ENCODE results near the gene UQCR11. TPM values are rescaled to one million over a fixed set of nuclear protein-coding genes. Genes with fewer than 3 reads are reported as not detected.

Gene UQCR11
- polyA plus RNA-seq, 3 donors, result 55.6 to 731 (median 659) TPM

DNA sequence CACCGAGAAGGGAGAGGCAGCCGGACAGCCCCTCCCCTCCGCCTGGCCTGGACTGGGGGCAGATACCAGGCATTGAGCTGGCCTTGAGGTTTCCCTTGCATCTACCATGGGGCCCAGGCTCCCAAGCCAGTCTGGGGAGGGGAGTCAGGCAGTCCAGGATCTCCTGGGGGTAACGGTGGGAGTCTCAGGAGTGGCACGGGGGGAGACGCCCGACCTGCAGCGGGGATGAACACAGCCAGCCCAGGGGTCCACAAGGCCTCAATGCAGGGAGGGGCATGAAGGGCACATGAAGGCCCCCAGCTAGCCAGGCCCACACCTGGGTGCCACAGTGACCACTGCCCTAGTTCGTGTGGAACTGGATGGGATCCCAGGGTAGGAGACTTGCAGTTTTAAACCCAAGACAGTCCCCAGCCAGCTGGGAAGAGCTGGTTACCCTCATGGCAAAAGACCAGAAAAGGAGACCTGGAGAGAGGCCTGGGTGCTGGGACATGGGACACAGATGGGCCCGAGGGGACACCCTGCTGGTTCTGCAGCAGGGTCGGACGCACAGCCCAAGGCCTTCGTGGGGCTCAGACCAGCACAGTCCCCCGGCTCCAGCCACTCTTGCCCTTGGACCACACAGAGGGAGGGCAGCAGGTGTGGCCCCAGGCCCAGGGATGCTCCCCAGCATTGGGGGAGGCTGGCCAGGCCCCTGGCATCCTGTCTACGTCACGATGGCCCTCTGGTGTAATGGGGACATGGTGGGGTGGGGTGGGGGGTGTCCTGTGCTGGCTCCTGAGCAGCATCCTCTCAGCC lies 4.6 kb upstream of the UQCR11 start:
- Mint-ChIP-seq H3K9me3 (no peaks in the 10 kb centered on the region), H3K27me3 (ENCODE audit: low read depth in 3 of 3) (peaks cover 3 to 15% (median 7%) of the 10 kb centered on the region in 3 donors), H3K36me3 (peaks cover 27 to 49% of the 10 kb centered on the region in 2 donors), H3K4me1 (peaks cover 30% of the 10 kb centered on the region), H3K27ac (peak overlapping the region in 1 of 7 donors; percentile 61), H3K4me3 (no peak overlapping the region)
- Histone ChIP-seq H3K36me3 (replicated peaks in 1 of 2; ENCODE audit: control insufficient read depth in 1 of 2, insufficient read depth in 2 of 2, low read length in 2 of 2) (peaks cover 34 to 43% of the 10 kb centered on the region in 2 donors), H3K4me3 (replicated peaks in 1 of 3; ENCODE audit: low read depth in 2 of 3, low read length in 3 of 3) (no peak overlapping the region), H3K27me3 (ENCODE audit: control insufficient read depth in 2 of 2, insufficient read depth in 2 of 2, low read length in 2 of 2) (peaks cover 0 to 6% of the 10 kb centered on the region in 2 donors), H3K27ac (ENCODE audit: low read depth in 1 of 2, low read length in 2 of 2) (no peak overlapping the region), H3K79me2 (ENCODE audit: insufficient read depth, low read length) (peaks cover 4% of the 10 kb centered on the region), H4K20me1 (ENCODE audit: insufficient read depth, low read length) (peaks cover 2% of the 10 kb centered on the region), H3K9ac (ENCODE audit: insufficient read depth, low read length, poor library complexity, severe bottlenecking) (no peak overlapping the region), H3K4me2 (replicated peaks; ENCODE audit: extremely low read depth, low read length, poor library complexity, severe bottlenecking) (no peak overlapping the region), H2AFZ (ENCODE audit: insufficient read depth, low read depth, low read length, poor library complexity, severe bottlenecking) (no peak overlapping the region), H3K9me3 (replicated peaks in 1 of 2; ENCODE audit: control insufficient read depth in 1 of 2, insufficient read depth in 1 of 2, low read length in 2 of 2) (no peaks in the 10 kb centered on the region), H3K4me1 (ENCODE audit: control insufficient read depth in 1 of 2, insufficient read depth in 2 of 2, low read length in 2 of 2) (peaks cover 28 to 33% of the 10 kb centered on the region in 2 donors)
- TF ChIP-seq CTCF (IDR thresholded peaks at IDR 0.05), result no peak
- 95% methylated on average over 13 of the region's 16 CpGs for WGBS (ENCODE audit: insufficient coverage)
- intact Hi-C loops (cut with micrococcal nuclease), result no loop called here
- no peak for DNase-seq

DNA sequence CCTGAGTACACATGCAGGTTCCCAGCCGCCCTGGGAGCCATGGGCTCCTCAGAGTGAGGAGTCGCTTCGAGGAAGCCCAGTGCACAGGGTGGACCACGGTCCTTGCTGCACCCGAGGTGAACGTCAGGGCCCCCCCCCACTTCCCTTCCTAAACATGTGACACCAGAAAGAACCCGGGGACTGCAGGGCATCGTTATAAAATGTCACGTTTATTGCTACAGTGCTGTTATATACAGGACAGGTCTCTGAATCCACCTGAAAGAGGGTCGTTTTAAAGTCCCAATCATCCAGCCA lies 3.8 kb upstream of the UQCR11 start:
- no peaks in the 10 kb centered on the region for H3K9me3 Mint-ChIP-seq
- peak; percentile 12 to 41 (median 20) for DNase-seq
- H3K36me3 Mint-ChIP-seq, result peaks cover 21 to 41% of the 10 kb centered on the region in 2 donors
- H3K4me2 ChIP-seq (replicated peaks; ENCODE audit: extremely low read depth, low read length, poor library complexity, severe bottlenecking), result peak overlapping the region; percentile 65
- H3K27me3 Mint-ChIP-seq (ENCODE audit: low read depth in 3 of 3), result peaks cover 3 to 15% (median 7%) of the 10 kb centered on the region in 3 donors
- H3K79me2 ChIP-seq (ENCODE audit: insufficient read depth, low read length), result peaks cover 12% of the 10 kb centered on the region
- no peak for TF ChIP-seq CTCF (IDR thresholded peaks at IDR 0.05)
- peaks cover 37 to 41% of the 10 kb centered on the region in 2 donors for H3K4me1 ChIP-seq (ENCODE audit: control insufficient read depth in 1 of 2, insufficient read depth in 2 of 2, low read length in 2 of 2)
- peaks cover 26 to 35% of the 10 kb centered on the region in 2 donors for H3K36me3 ChIP-seq (replicated peaks in 1 of 2; ENCODE audit: control insufficient read depth in 1 of 2, insufficient read depth in 2 of 2, low read length in 2 of 2)
- H3K27me3 ChIP-seq (ENCODE audit: control insufficient read depth in 2 of 2, insufficient read depth in 2 of 2, low read length in 2 of 2), result peaks cover 0 to 6% of the 10 kb centered on the region in 2 donors
- intact Hi-C loops (cut with micrococcal nuclease), result no loop called here
- no peak overlapping the region for H3K9ac ChIP-seq (ENCODE audit: insufficient read depth, low read length, poor library complexity, severe bottlenecking)
- H2AFZ ChIP-seq (ENCODE audit: insufficient read depth, low read depth, low read length, poor library complexity, severe bottlenecking), result peak overlapping the region; percentile 50
- H3K27ac ChIP-seq (ENCODE audit: low read depth in 1 of 2, low read length in 2 of 2), result no peak overlapping the region
- peak overlapping the region in 1 of 3 experiments; percentile 49 for H3K4me3 ChIP-seq (replicated peaks in 1 of 3; ENCODE audit: low read depth in 2 of 3, low read length in 3 of 3)
- H4K20me1 ChIP-seq (ENCODE audit: insufficient read depth, low read length), result peaks cover 10% of the 10 kb centered on the region
- peaks cover 37% of the 10 kb centered on the region for H3K4me1 Mint-ChIP-seq
- no peaks in the 10 kb centered on the region for H3K9me3 ChIP-seq (replicated peaks in 1 of 2; ENCODE audit: control insufficient read depth in 1 of 2, insufficient read depth in 1 of 2, low read length in 2 of 2)
- H3K27ac Mint-ChIP-seq, result peak overlapping the region in 1 of 7 donors; percentile 60
- peak overlapping the region in 1 of 2 donors; percentile 71 for H3K4me3 Mint-ChIP-seq
- 20% methylated on average over 1 of the region's 10 CpGs for WGBS (ENCODE audit: insufficient coverage)

Data from CD14-positive monocyte (primary cell).